Measurements from ENCODE around the gene WDR47. TPM values are rescaled to one million over a fixed set of nuclear protein-coding genes. Genes with fewer than 3 reads are reported as not detected.

WDR47 gene
- total and polyA plus RNA-seq, 7 experiments from 2014 or later: 3.9 to 15.4 (median 12.1) TPM

DNA sequence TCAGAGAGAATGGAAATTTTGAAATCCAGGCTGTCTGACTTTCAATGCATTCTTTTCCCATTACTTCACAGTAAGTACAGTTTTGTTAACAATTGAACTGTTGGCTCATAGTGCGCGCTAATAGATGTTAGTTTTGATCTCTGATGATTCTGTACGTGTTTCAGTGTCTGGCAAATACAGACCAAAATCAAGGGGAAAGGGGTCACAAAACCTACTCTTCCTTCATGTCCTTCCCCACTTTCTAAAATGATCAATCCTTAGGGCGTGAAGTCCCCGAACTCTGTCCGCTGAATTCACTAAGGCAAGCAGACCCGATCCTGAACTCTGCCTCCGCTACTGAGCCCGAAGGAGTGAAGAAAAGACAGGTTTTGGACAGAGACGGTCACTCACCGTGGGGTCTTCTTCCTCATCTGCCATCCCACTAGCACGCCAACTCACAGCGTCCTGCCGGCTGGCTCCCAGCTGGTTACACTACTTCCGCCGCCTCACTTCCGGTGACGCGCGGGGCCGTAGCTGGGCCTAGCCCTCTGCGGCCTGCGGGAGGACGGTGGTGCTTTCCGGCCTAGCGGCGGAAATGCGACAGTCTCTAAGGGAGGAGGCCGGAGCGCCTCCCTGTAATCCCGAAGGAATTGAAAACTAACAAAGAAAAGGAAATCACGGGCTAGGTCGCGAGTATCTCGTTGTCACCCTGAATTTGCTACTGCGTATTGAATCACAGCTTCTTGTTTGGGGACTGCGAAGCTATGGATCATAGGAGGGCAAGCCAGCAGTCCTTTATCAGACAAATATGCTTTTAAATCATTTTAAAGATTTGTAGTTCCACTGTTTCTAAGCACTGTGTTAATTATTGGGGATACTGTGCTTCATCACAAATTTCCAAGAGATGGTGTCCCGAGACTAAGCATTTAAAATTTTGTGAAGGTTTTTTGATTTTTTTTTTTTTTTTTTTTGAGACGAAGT lies 33.9 kb upstream of the WDR47 start, which contains the start of gene TAF13:
TAF13 (minus strand) TSS at position 473 of the 960 bp plus-strand sequence; CDS start at position 417, 56 bp downstream.
- Histone ChIP-seq H3K4me1 (ENCODE audit: control insufficient read depth in 2 of 2, insufficient read depth in 2 of 2, low read length in 2 of 2) (peaks cover 5 to 8% of the 10 kb centered on the region in 2 donors), H3K27me3 (ENCODE audit: control insufficient read depth in 2 of 2, insufficient read depth in 2 of 2, low read length in 2 of 2) (no peaks in the 10 kb centered on the region), H3K27ac (ENCODE audit: low read depth, low read length) (peak within 1 kb of the TSS; percentile 92), H3K9me3 (ENCODE audit: control insufficient read depth in 2 of 3, low read length in 3 of 3) (no peaks in the 10 kb centered on the region), H3K4me3 (ENCODE audit: low read length) (peak within 1 kb of the TSS; percentile 80), H3K36me3 (ENCODE audit: control insufficient read depth in 2 of 3, insufficient read depth in 3 of 3, low read length in 3 of 3) (no peaks in the 10 kb centered on the region)
- peaks cover 13 to 28% (median 20%) of the 10 kb centered on the region in 7 donors for H3K4me1 Mint-ChIP-seq
- CTCF ChIA-PET: interaction anchor here (0.6 kb wide), 1 partner anchor 69 kb away, joined by 3 read pairs; no protein-coding TSS in a partner anchor
- peak within 1 kb of the TSS; percentile 89 to 99 (median 98) for H3K4me3 Mint-ChIP-seq
- no peaks in the 10 kb centered on the region for H3K27me3 Mint-ChIP-seq
- DNase-seq: peak; percentile 75 to 89 (median 84)
- POLR2A ChIA-PET: interaction anchor here (0.6 to 3.8 kb wide), 15 partner anchors 11 to 1012 kb away, joined by 3 to 59 read pairs (median 5); partner anchors contain the start of genes CLCC1, PRPF38B, SARS1 and TMEM167B
- intact Hi-C loops (cut with micrococcal nuclease): loop anchor here (1.0 kb wide), 6 partner anchors 14 to 330 kb away; partner anchors contain the start of genes TMEM167B (in 2 of the 2), WDR47 (in 2 of the 2), ELAPOR1 (in 1 of the 2) and STXBP3 (in 1 of the 2)
- H3K9me3 Mint-ChIP-seq: no peaks in the 10 kb centered on the region
- ATAC-seq: peak; percentile 100
- peaks cover 0 to 18% (median 3%) of the 10 kb centered on the region in 5 donors for H3K36me3 Mint-ChIP-seq
- H3K27ac Mint-ChIP-seq: peak within 1 kb of the TSS; percentile 95 to 100 (median 99)

DNA sequence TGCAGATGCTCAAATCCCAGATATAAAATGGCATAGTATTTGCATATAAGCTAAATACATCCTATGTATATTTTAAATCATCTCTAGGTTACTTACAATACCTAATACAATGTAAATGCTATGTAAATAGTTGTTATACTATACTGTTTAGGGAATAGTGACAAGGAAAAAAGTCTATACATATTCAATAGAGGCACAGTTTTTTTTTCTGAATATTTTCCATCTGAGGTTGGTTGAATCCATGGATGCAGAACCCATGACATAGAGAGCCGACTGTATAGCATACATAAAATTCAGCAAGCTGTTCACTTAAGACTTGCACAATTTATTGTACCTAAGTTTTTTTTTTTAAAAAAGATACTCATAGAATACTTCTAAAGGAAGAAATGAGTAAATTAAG lies 27.4 kb upstream of the WDR47 start:
- peak overlapping the region in 1 of 9 donors; percentile 41 for H3K27ac Mint-ChIP-seq
- Histone ChIP-seq H3K27me3 (ENCODE audit: control insufficient read depth in 2 of 2, insufficient read depth in 2 of 2, low read length in 2 of 2) (no peaks in the 10 kb centered on the region), H3K27ac (ENCODE audit: low read depth, low read length) (no peak overlapping the region), H3K9me3 (ENCODE audit: control insufficient read depth in 2 of 3, low read length in 3 of 3) (no peaks in the 10 kb centered on the region), H3K4me3 (ENCODE audit: low read length) (no peak overlapping the region), H3K4me1 (ENCODE audit: control insufficient read depth in 2 of 2, insufficient read depth in 2 of 2, low read length in 2 of 2) (no peaks in the 10 kb centered on the region), H3K36me3 (ENCODE audit: control insufficient read depth in 2 of 3, insufficient read depth in 3 of 3, low read length in 3 of 3) (peaks cover 0 to 21% (median 0%) of the 10 kb centered on the region in 3 experiments)
- H3K27me3 Mint-ChIP-seq: no peaks in the 10 kb centered on the region
- intact Hi-C loops (cut with micrococcal nuclease): no loop called here
- peaks cover 2 to 13% (median 8%) of the 10 kb centered on the region in 7 donors for H3K4me1 Mint-ChIP-seq
- H3K9me3 Mint-ChIP-seq: no peaks in the 10 kb centered on the region
- ChIA-PET CTCF (interaction anchor here (0.6 kb wide), 2 partner anchors 21 to 103 kb away, joined by 3 read pairs; partner anchors contain the start of gene TMEM167B), POLR2A (interaction anchor here (0.6 to 0.7 kb wide), 2 partner anchors 31 to 106 kb away, joined by 3 to 4 read pairs; partner anchors contain the start of gene CLCC1)
- DNase-seq (no peak), ATAC-seq (no peak)
- H3K4me3 Mint-ChIP-seq: no peak overlapping the region
- H3K36me3 Mint-ChIP-seq: peaks cover 5 to 36% (median 18%) of the 10 kb centered on the region in 5 donors

DNA sequence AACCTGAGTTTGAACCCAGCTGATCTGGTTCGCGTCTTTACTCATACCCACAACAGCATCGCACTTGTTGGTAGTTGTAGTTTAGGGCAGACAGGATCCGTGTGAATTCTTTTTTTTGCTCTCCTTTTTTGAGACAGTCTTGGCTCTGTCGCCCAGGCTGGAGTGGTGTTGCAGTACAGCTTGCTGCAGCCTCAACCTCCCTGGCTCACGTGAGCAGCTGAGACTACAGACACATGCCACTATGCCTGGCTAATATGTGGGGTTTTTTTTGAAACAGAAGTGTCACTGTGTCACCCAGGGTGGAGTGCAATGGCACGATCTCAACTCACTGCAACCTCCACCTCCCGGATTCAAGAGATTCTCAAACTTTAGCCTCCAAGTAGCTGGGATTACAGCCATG lies 26.0 kb upstream of the WDR47 start:
- intact Hi-C loops (cut with micrococcal nuclease): no loop called here
- H3K36me3 Mint-ChIP-seq: peaks cover 5 to 25% (median 20%) of the 10 kb centered on the region in 5 donors
- no peaks in the 10 kb centered on the region for H3K9me3 Mint-ChIP-seq
- POLR2A ChIA-PET: no interaction called here
- H3K4me1 Mint-ChIP-seq: peaks cover 0 to 11% (median 3%) of the 10 kb centered on the region in 7 donors
- CTCF ChIA-PET: no interaction called here
- DNase-seq: no peak
- Histone ChIP-seq H3K9me3 (ENCODE audit: control insufficient read depth in 2 of 3, low read length in 3 of 3) (no peaks in the 10 kb centered on the region), H3K27me3 (ENCODE audit: control insufficient read depth in 2 of 2, insufficient read depth in 2 of 2, low read length in 2 of 2) (no peaks in the 10 kb centered on the region), H3K4me3 (ENCODE audit: low read length) (no peak overlapping the region), H3K4me1 (ENCODE audit: control insufficient read depth in 2 of 2, insufficient read depth in 2 of 2, low read length in 2 of 2) (no peaks in the 10 kb centered on the region), H3K27ac (ENCODE audit: low read depth, low read length) (no peak overlapping the region), H3K36me3 (ENCODE audit: control insufficient read depth in 2 of 3, insufficient read depth in 3 of 3, low read length in 3 of 3) (peaks cover 0 to 29% (median 0%) of the 10 kb centered on the region in 3 experiments)
- no peaks in the 10 kb centered on the region for H3K27me3 Mint-ChIP-seq
- no peak overlapping the region for H3K27ac Mint-ChIP-seq
- no peak overlapping the region for H3K4me3 Mint-ChIP-seq
- no peak for ATAC-seq

DNA sequence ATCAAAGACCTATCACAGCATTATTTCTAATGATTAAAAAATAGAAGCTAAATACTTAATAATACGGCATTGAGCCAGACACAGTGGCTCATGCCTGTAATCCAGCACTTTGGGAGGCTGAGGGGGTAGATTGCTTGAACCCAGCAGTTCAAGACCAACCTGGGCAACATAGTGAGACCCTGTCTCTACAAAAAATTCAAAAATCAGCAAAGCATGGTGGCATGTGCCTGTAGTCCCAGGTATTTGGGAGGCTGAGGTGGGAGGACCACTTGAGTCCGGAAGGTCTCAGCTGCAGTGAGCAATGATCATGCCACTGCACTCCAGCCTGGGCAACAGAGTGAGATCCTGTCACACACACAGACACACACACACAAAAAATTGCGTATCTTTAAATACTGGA lies 23.2 kb upstream of the WDR47 start:
- CTCF ChIA-PET: no interaction called here
- H3K27ac ChIP-seq (ENCODE audit: low read depth, low read length): no peak overlapping the region
- no peak overlapping the region for H3K4me3 ChIP-seq (ENCODE audit: low read length)
- H3K4me1 ChIP-seq (ENCODE audit: control insufficient read depth in 2 of 2, insufficient read depth in 2 of 2, low read length in 2 of 2): no peaks in the 10 kb centered on the region
- peaks cover 0 to 5% (median 0%) of the 10 kb centered on the region in 7 donors for H3K4me1 Mint-ChIP-seq
- intact Hi-C loops (cut with micrococcal nuclease): no loop called here
- H3K27me3 ChIP-seq (ENCODE audit: control insufficient read depth in 2 of 2, insufficient read depth in 2 of 2, low read length in 2 of 2): no peaks in the 10 kb centered on the region
- ATAC-seq: no peak
- no peaks in the 10 kb centered on the region for H3K27me3 Mint-ChIP-seq
- no peak overlapping the region for H3K4me3 Mint-ChIP-seq
- no peak for DNase-seq
- peaks cover 0 to 29% (median 0%) of the 10 kb centered on the region in 3 experiments for H3K36me3 ChIP-seq (ENCODE audit: control insufficient read depth in 2 of 3, insufficient read depth in 3 of 3, low read length in 3 of 3)
- peak overlapping the region in 1 of 9 donors; percentile 59 for H3K27ac Mint-ChIP-seq
- H3K9me3 ChIP-seq (ENCODE audit: control insufficient read depth in 2 of 3, low read length in 3 of 3): no peaks in the 10 kb centered on the region
- no peaks in the 10 kb centered on the region for H3K9me3 Mint-ChIP-seq
- POLR2A ChIA-PET: interaction anchor here (0.8 to 1.1 kb wide), 2 partner anchors 10 to 22 kb away, joined by 3 to 4 read pairs; no protein-coding TSS in a partner anchor
- peaks cover 5 to 18% (median 15%) of the 10 kb centered on the region in 5 donors for H3K36me3 Mint-ChIP-seq

DNA sequence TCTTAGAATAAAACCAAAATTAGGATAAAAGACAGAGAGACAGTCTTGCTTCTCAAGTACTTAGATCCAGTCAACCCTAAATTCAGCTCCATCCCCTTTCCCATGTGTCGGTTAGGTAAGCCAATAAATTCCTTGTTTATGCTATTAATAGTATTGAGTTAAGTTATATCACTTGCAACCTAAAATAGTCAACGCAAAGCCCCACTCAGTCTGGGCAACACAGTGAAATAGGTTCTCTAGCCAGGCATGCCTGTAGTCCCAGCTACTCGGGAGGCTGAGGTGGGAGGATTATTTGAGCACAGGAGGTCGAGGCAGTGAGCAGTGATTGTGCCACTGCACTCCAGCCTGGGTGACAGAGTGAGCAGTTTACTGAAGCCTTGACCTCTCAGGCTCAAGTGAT lies 19.3 kb upstream of the WDR47 start:
- no peaks in the 10 kb centered on the region for H3K27me3 ChIP-seq (ENCODE audit: control insufficient read depth in 2 of 2, insufficient read depth in 2 of 2, low read length in 2 of 2)
- Mint-ChIP-seq H3K4me1 (no peaks in the 10 kb centered on the region), H3K9me3 (no peaks in the 10 kb centered on the region), H3K27me3 (no peaks in the 10 kb centered on the region), H3K4me3 (no peak overlapping the region), H3K36me3 (peaks cover 5 to 12% (median 10%) of the 10 kb centered on the region in 5 donors), H3K27ac (no peak overlapping the region)
- peaks cover 0 to 12% (median 0%) of the 10 kb centered on the region in 3 experiments for H3K36me3 ChIP-seq (ENCODE audit: control insufficient read depth in 2 of 3, insufficient read depth in 3 of 3, low read length in 3 of 3)
- H3K4me1 ChIP-seq (ENCODE audit: control insufficient read depth in 2 of 2, insufficient read depth in 2 of 2, low read length in 2 of 2): no peaks in the 10 kb centered on the region
- ChIA-PET CTCF (no interaction called here), POLR2A (no interaction called here)
- H3K27ac ChIP-seq (ENCODE audit: low read depth, low read length): no peak overlapping the region
- no peak overlapping the region for H3K4me3 ChIP-seq (ENCODE audit: low read length)
- no peak for ATAC-seq
- H3K9me3 ChIP-seq (ENCODE audit: control insufficient read depth in 2 of 3, low read length in 3 of 3): no peaks in the 10 kb centered on the region
- intact Hi-C loops (cut with micrococcal nuclease): no loop called here
- no peak for DNase-seq

DNA sequence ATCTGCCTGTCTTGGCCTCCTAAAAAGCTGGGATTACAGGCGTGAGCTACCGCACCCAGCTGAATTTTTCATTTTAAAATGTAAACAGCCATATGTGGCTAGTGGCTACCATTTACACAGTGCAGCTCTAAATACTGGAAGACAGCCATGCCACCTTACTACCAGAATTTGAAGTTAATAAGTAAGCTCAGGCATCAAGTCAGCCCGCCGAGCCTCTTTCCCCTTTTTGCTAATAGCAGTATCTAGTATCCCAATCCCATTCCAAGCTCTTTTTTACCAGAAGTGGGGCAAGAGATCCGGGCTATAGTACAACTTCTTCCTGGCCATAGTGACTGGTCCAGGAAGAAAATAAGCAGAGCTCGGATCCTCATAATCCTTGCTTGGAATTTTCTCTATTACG lies 18.8 kb upstream of the WDR47 start:
- H3K27me3 Mint-ChIP-seq: no peaks in the 10 kb centered on the region
- ChIA-PET POLR2A (no interaction called here), CTCF (no interaction called here)
- no peaks in the 10 kb centered on the region for H3K27me3 ChIP-seq (ENCODE audit: control insufficient read depth in 2 of 2, insufficient read depth in 2 of 2, low read length in 2 of 2)
- H3K4me3 ChIP-seq (ENCODE audit: low read length): no peak overlapping the region
- no peaks in the 10 kb centered on the region for H3K9me3 Mint-ChIP-seq
- DNase-seq (no peak), ATAC-seq (no peak)
- peaks cover 5 to 12% (median 10%) of the 10 kb centered on the region in 5 donors for H3K36me3 Mint-ChIP-seq
- H3K27ac Mint-ChIP-seq: no peak overlapping the region
- intact Hi-C loops (cut with micrococcal nuclease): no loop called here
- no peak overlapping the region for H3K27ac ChIP-seq (ENCODE audit: low read depth, low read length)
- peaks cover 0 to 12% (median 0%) of the 10 kb centered on the region in 3 experiments for H3K36me3 ChIP-seq (ENCODE audit: control insufficient read depth in 2 of 3, insufficient read depth in 3 of 3, low read length in 3 of 3)
- no peaks in the 10 kb centered on the region for H3K9me3 ChIP-seq (ENCODE audit: control insufficient read depth in 2 of 3, low read length in 3 of 3)
- H3K4me1 ChIP-seq (ENCODE audit: control insufficient read depth in 2 of 2, insufficient read depth in 2 of 2, low read length in 2 of 2): no peaks in the 10 kb centered on the region
- H3K4me3 Mint-ChIP-seq: no peak overlapping the region
- H3K4me1 Mint-ChIP-seq: no peaks in the 10 kb centered on the region
